Keratinocyte (primary cell): ENCODE results near the gene BGN. TPM values are rescaled to one million over a fixed set of nuclear protein-coding genes. Genes with fewer than 3 reads are reported as not detected.

Experiments used
- DNase-seq: peaks from one replicate; pipeline ENCODE4 v3.0.0-alpha.2; 2011; ENCODE audit warnings: low read depth, missing footprints, low spot score
- FAIRE-seq: peaks from 2 replicates; lab custom pipeline; 2011; peaks lifted over from hg19 to GRCh38; lab: Jason Lieb, UNC
- H2AFZ ChIP-seq: 2 replicates; pipeline ENCODE4 v1.6.0; 2012; ENCODE audit warnings: low read length, control low read depth, inconsistent platforms; ENCODE audit not compliant: control insufficient read depth
- H3K27ac ChIP-seq: 2 replicates; pipeline ENCODE4 v1.5.1; 2011; ENCODE audit warnings: low read length; ENCODE audit not compliant: control insufficient read depth, insufficient read depth
- H3K27me3 ChIP-seq: 3 replicates; pipeline ENCODE4 v1.6.0; 2011; ENCODE audit warnings: low read length; ENCODE audit not compliant: control insufficient read depth, insufficient read depth; ENCODE audit errors: extremely low read depth
- H3K36me3 ChIP-seq, 2 experiments: 2 replicates in 1 of 2; 3 replicates in 1 of 2; pipeline ENCODE4 v1.5.1; 2011; ENCODE audit warnings: low read length in 2 of 2, mild to moderate bottlenecking in 1 of 2; ENCODE audit not compliant: control insufficient read depth in 2 of 2, insufficient read depth in 2 of 2; ENCODE audit errors: extremely low read depth in 1 of 2
- H3K4me1 ChIP-seq: 3 replicates; pipeline ENCODE4 v1.5.1; 2011; ENCODE audit warnings: low read length; ENCODE audit not compliant: control insufficient read depth, insufficient read depth; ENCODE audit errors: extremely low read depth
- H3K4me2 ChIP-seq: 3 replicates; pipeline ENCODE4 v1.6.0; 2011; ENCODE audit warnings: low read depth, low read length; ENCODE audit not compliant: control insufficient read depth, insufficient read depth; ENCODE audit errors: extremely low read depth
- H3K4me3 ChIP-seq, 3 experiments: fragments of 200-600 bp in 1 of 3; sonication (generic) in 1 of 3; 2 replicates in 2 of 3; 3 replicates in 1 of 3; pipeline ENCODE4 v1.5.1; 2011 to 2016; ENCODE audit warnings: low read length in 3 of 3, mild to moderate bottlenecking in 3 of 3, control low read depth in 2 of 3, inconsistent platforms in 1 of 3, low read depth in 1 of 3, mixed read lengths in 1 of 3, mixed run types in 1 of 3, moderate library complexity in 1 of 3; ENCODE audit not compliant: control insufficient read depth in 2 of 3, insufficient read depth in 2 of 3; ENCODE audit errors: extremely low read depth in 1 of 3
- H3K79me2 ChIP-seq: 2 replicates; pipeline ENCODE4 v1.6.0; 2012; ENCODE audit warnings: low read length; ENCODE audit not compliant: control insufficient read depth, insufficient read depth
- H3K9ac ChIP-seq: 3 replicates; pipeline ENCODE4 v1.6.0; 2011; ENCODE audit warnings: low read length; ENCODE audit not compliant: control insufficient read depth, insufficient read depth; ENCODE audit errors: extremely low read depth
- H3K9me1 ChIP-seq: 3 replicates; pipeline ENCODE4 v1.6.0; 2011; ENCODE audit warnings: low read length; ENCODE audit not compliant: control insufficient read depth, insufficient read depth; ENCODE audit errors: extremely low read depth
- H3K9me3 ChIP-seq: 2 replicates; pipeline ENCODE4 v1.5.1; 2012; ENCODE audit warnings: low read depth, low read length; ENCODE audit not compliant: control insufficient read depth
- H4K20me1 ChIP-seq: 3 replicates; pipeline ENCODE4 v1.6.0; 2011; ENCODE audit warnings: low read length; ENCODE audit not compliant: control insufficient read depth, insufficient read depth; ENCODE audit errors: extremely low read depth
- CTCF ChIP-seq, 3 experiments: IDR thresholded peaks in 1 of 3; conservative IDR thresholded peaks in 1 of 3; optimal IDR thresholded peaks in 1 of 3; 2 replicates in 2 of 3; 3 replicates in 1 of 3; pipeline versions ENCODE3 to v1.5.1; 2011; ENCODE audit warnings: low read length in 3 of 3, mild to moderate bottlenecking in 3 of 3, moderate library complexity in 2 of 3, control low read depth in 1 of 3, inconsistent platforms in 1 of 3; ENCODE audit not compliant: insufficient read depth in 2 of 3; ENCODE audit errors: extremely low read depth in 1 of 3
- EZH2 ChIP-seq: IDR thresholded peaks from one replicate; pipeline ENCODE4 v1.6.1; 2012; ENCODE audit warnings: inconsistent platforms, mild to moderate bottlenecking, low read length, moderate library complexity
- dilution Hi-C: fragments of 300-500 bp; cut with MboI; formaldehyde crosslinking; loops from one replicate; pipeline ENCODE4 v1.7.0; 2020; ENCODE audit warnings: low sequenced_read_pairs; ENCODE audit not compliant: extremely low pct_ligation_motif_present
- polyA minus RNA-seq, 3 experiments: library from RNA; depleted of rRNA, polyadenylated mRNA; stranded (reverse); fragments of >200 nt; gene quantifications; 1 replicate in 1 of 3; 2 replicates in 1 of 3; 3 replicates in 1 of 3; pipeline ENCODE4 v1.2.3, GENCODE V29; 2011
- polyA plus RNA-seq, 5 experiments: library from polyadenylated mRNA; depleted of rRNA in 3 of 5; stranded (reverse) in 3 of 5; stranded (forward) in 1 of 5; unstranded in 1 of 5; fragments of >200 nt; gene quantifications; 1 replicate in 1 of 5; 2 replicates in 3 of 5; 3 replicates in 1 of 5; pipeline versions ENCODE4 v1.2.1 to v1.2.3, GENCODE V29; 2011 to 2012; ENCODE audit warnings: missing spikeins in 2 of 5, low read depth in 1 of 5, low replicate concordance in 1 of 5

BGN gene
- 0.03 to 0.12 TPM (median 0.07 TPM) in 3 replicates for polyA plus RNA-seq
- 3.4 TPM for polyA plus RNA-seq (2011; ENCODE audit: low read depth)
- polyA plus RNA-seq (2011; cell fraction: cytosol; rRNA removed): 0.07 and 0.12 TPM in 2 replicates
- polyA plus RNA-seq (2011; cell fraction: nucleus; rRNA removed): 0.08 and 0.09 TPM in 2 replicates
- 1.5 TPM in 1 of 2 replicates, not detected in the other for polyA plus RNA-seq (2012; ENCODE audit: low replicate concordance)
- polyA minus RNA-seq: 0.07 TPM in 1 of 3 replicates, not detected in the others
- not detected for polyA minus RNA-seq (2011; cell fraction: cytosol; rRNA and poly(A)+ RNA removed)
- not detected in 2 replicates for polyA minus RNA-seq (2011; cell fraction: nucleus; rRNA and poly(A)+ RNA removed)

- peaks cover 2% of the 10 kb centered on the region for H3K4me1 ChIP-seq
- H3K79me2 ChIP-seq: no peaks in the 10 kb centered on the region
- no peaks in the 10 kb centered on the region for H3K36me3 ChIP-seq
- H3K27me3 ChIP-seq: peaks cover 33% of the 10 kb centered on the region
- no peak within 1 kb of the TSS for H3K9ac ChIP-seq
- peak within 1 kb of the TSS; percentile 41 for H3K4me2 ChIP-seq
- H3K9me3 ChIP-seq: no peaks in the 10 kb centered on the region
- no peaks in the 10 kb centered on the region for H3K9me1 ChIP-seq
- FAIRE-seq: no peak
- peak within 1 kb of the TSS in 1 of 3 experiments; percentile 27 for H3K4me3 ChIP-seq
- dilution Hi-C loops: no loop called here
- H3K27ac ChIP-seq: no peak within 1 kb of the TSS
- peak within 1 kb of the TSS; percentile 15 for H2AFZ ChIP-seq
- no peak for DNase-seq
- TF ChIP-seq EZH2 (no peak), CTCF (optimal IDR thresholded peaks at IDR 0.05 in 1 of 3, IDR thresholded peaks at IDR 0.05 in 1 of 3, conservative IDR thresholded peaks at IDR 0.05 in 1 of 3; ENCODE audit: extremely low read depth in 1 of 3, insufficient read depth in 2 of 3, low read length in 3 of 3) (no peak)
- no peaks in the 10 kb centered on the region for H4K20me1 ChIP-seq
These were observed at the start of gene BGN for GRCh38 chrX:153494541-153495361. Gene BGN (plus strand): TSS chrX:153494980. CDS start chrX:153504632, 9,652 bp downstream.

GRCh38 chrX:153445106-153445855, 49.5 kb upstream of the BGN start:
- H3K4me3 ChIP-seq: no peak overlapping the region
- peaks cover 10% of the 10 kb centered on the region for H3K4me1 ChIP-seq
- TF ChIP-seq EZH2 (no peak), CTCF (optimal IDR thresholded peaks at IDR 0.05 in 1 of 3, IDR thresholded peaks at IDR 0.05 in 1 of 3, conservative IDR thresholded peaks at IDR 0.05 in 1 of 3; ENCODE audit: extremely low read depth in 1 of 3, insufficient read depth in 2 of 3, low read length in 3 of 3) (no peak)
- H3K27me3 ChIP-seq: no peaks in the 10 kb centered on the region
- no peaks in the 10 kb centered on the region for H4K20me1 ChIP-seq
- FAIRE-seq: no peak
- no peaks in the 10 kb centered on the region for H3K79me2 ChIP-seq
- dilution Hi-C loops: no loop called here
- no peak overlapping the region for H3K27ac ChIP-seq
- H3K4me2 ChIP-seq: no peak overlapping the region
- no peaks in the 10 kb centered on the region for H3K9me3 ChIP-seq
- H3K36me3 ChIP-seq: no peaks in the 10 kb centered on the region
- no peak overlapping the region for H2AFZ ChIP-seq
- DNase-seq: no peak
- no peaks in the 10 kb centered on the region for H3K9me1 ChIP-seq
- H3K9ac ChIP-seq: no peak overlapping the region
